Measurements from ENCODE around the gene SEMA3C.
A peak's percentile ranks its signal among the peaks of the same experiment; 100 is the strongest.

SEMA3C gene

GRCh38 chr7:80891259-80891544, 27.6 kb downstream of the SEMA3C start:
- Histone ChIP-seq H3K36me3 (ENCODE audit: control insufficient read depth in 2 of 2, insufficient read depth in 1 of 2, low read length in 2 of 2) (no peaks in the 10 kb centered on the region; a peak in 1 of 3 replicates), H3K4me3 (ENCODE audit: low read depth, low read length) (no peak overlapping the region), H3K9me3 (ENCODE audit: control insufficient read depth, insufficient read depth, low read depth, low read length) (no peaks in the 10 kb centered on the region; the same call in 1 of the 2 replicates), H3K27ac (ENCODE audit: extremely low read depth, low read depth, low read length) (no peak overlapping the region), H3K4me1 (ENCODE audit: control insufficient read depth, insufficient read depth, low read length) (peaks cover 34% of the 10 kb centered on the region)
- TF ChIP-seq ZNF354C (tag by site-specific recombination; IDR thresholded peaks at IDR 0.05; ENCODE audit: borderline replicate concordance, low read depth) (no peak), OSR2 (tag by site-specific recombination; IDR thresholded peaks at IDR 0.05) (peak; percentile 77)
- ChIA-PET CTCF (no interaction called here), POLR2A (no interaction called here)

GRCh38 chr7:80890426-80891258, 28.2 kb downstream of the SEMA3C start:
- Histone ChIP-seq H3K4me1 (ENCODE audit: control insufficient read depth, insufficient read depth, low read length) (peaks cover 37% of the 10 kb centered on the region), H3K36me3 (ENCODE audit: control insufficient read depth in 2 of 2, insufficient read depth in 1 of 2, low read length in 2 of 2) (no peaks in the 10 kb centered on the region; a peak in 1 of 3 replicates), H3K4me3 (ENCODE audit: low read depth, low read length) (no peak overlapping the region), H3K9me3 (ENCODE audit: control insufficient read depth, insufficient read depth, low read depth, low read length) (no peaks in the 10 kb centered on the region; the same call in 1 of the 2 replicates), H3K27ac (ENCODE audit: extremely low read depth, low read depth, low read length) (no peak overlapping the region; the same call in 1 of the 2 replicates)
- ChIA-PET POLR2A (no interaction called here), CTCF (no interaction called here)
- TF ChIP-seq SP2 (tag by site-specific recombination; IDR thresholded peaks at IDR 0.05) (no peak), SP7 (tag by site-specific recombination; IDR thresholded peaks at IDR 0.05) (no peak), ELK4 (IDR thresholded peaks at IDR 0.05; ENCODE audit: borderline replicate concordance, low read depth, low read length) (no peak), ZNF146 (tag by site-specific recombination; IDR thresholded peaks at IDR 0.05) (no peak), ZNF350 (tag by site-specific recombination; IDR thresholded peaks at IDR 0.05) (no peak), ZNF654 (tag by site-specific recombination; IDR thresholded peaks at IDR 0.05; ENCODE audit: low read depth) (no peak), INSM2 (tag by site-specific recombination; IDR thresholded peaks at IDR 0.05) (no peak), KLF9 (tag by site-specific recombination; IDR thresholded peaks at IDR 0.05; ENCODE audit: low read depth) (no peak), ZFP37 (tag by site-specific recombination; IDR thresholded peaks at IDR 0.05) (no peak), MEIS1 (CRISPR knock-in tag; IDR thresholded peaks at IDR 0.05; ENCODE audit: borderline replicate concordance) (no peak), ZNF658 (tag by site-specific recombination; IDR thresholded peaks at IDR 0.05) (no peak), ZSCAN23 (tag by site-specific recombination; IDR thresholded peaks at IDR 0.05) (no peak), ZNF37A (tag by site-specific recombination; IDR thresholded peaks at IDR 0.05) (no peak), ZNF184 (tag by site-specific recombination; IDR thresholded peaks at IDR 0.05) (no peak), MZF1 (tag by site-specific recombination; IDR thresholded peaks at IDR 0.05; ENCODE audit: borderline replicate concordance) (no peak), ZNF558 (tag by site-specific recombination; IDR thresholded peaks at IDR 0.05) (no peak)

- CTCF ChIA-PET = no interaction called here
Measured at GRCh38 chr7:80889525-80889924, 29.3 kb downstream of the SEMA3C start.

More at GRCh38 chr7:80889525-80889924, 29.3 kb downstream of the SEMA3C start:
- H3K4me1 ChIP-seq (ENCODE audit: control insufficient read depth, insufficient read depth, low read length) = peaks cover 36% of the 10 kb centered on the region
- H3K27ac ChIP-seq (ENCODE audit: extremely low read depth, low read depth, low read length) = no peak overlapping the region
- POLR2A ChIA-PET = no interaction called here
- H3K9me3 ChIP-seq (ENCODE audit: control insufficient read depth, insufficient read depth, low read depth, low read length) = no peaks in the 10 kb centered on the region; the same call in 1 of the 2 replicates
- no peak for TF ChIP-seq ZNF623 (tag by site-specific recombination; IDR thresholded peaks at IDR 0.05)
- H3K4me3 ChIP-seq (ENCODE audit: low read depth, low read length) = no peak overlapping the region
- no peaks in the 10 kb centered on the region; a peak in 1 of 3 replicates for H3K36me3 ChIP-seq (ENCODE audit: control insufficient read depth in 2 of 2, insufficient read depth in 1 of 2, low read length in 2 of 2)
